Brain microvascular endothelial cell (primary cell): Measurements from ENCODE around the gene POLE.

Experiments
- DNase-seq: peaks from one replicate; pipeline ENCODE4 v3.0.0-alpha.2; 2020
- H3K27ac ChIP-seq: fragments of 250-450 bp; sonication (Bioruptor Pico); 2 replicates; pipeline ENCODE4 v1.5.1; 2020; ENCODE audit warnings: mild to moderate bottlenecking, moderate library complexity
- H3K27me3 ChIP-seq: fragments of 250-450 bp; sonication (Bioruptor Pico); replicated peaks from 2 replicates; pipeline ENCODE4 v1.5.1; 2020; ENCODE audit warnings: mild to moderate bottlenecking
- H3K36me3 ChIP-seq: fragments of 250-450 bp; sonication (Bioruptor Pico); replicated peaks from 2 replicates; pipeline ENCODE4 v1.5.1; 2020; ENCODE audit warnings: mild to moderate bottlenecking
- H3K4me3 ChIP-seq: 2 replicates; pipeline ENCODE4 v1.5.1; 2011; ENCODE audit warnings: low read depth, mild to moderate bottlenecking, control low read depth, low read length, moderate library complexity
- in situ Hi-C: cut with HindIII; loops from 2 replicates; pipeline ENCODE4 v1.10.0; 2017; ENCODE audit warnings: low sequenced_read_pairs, low pct_ligation_motif_present
- TF ChIP-seq, protein P1 (sequence below): IDR thresholded peaks from 2 replicates; pipeline ENCODE4 v1.5.1; 2011; ENCODE audit warnings: low read depth, mild to moderate bottlenecking, moderate library complexity, low read length, control low read depth, inconsistent platforms; ENCODE audit errors: missing control alignments

Gene POLE

DNA sequence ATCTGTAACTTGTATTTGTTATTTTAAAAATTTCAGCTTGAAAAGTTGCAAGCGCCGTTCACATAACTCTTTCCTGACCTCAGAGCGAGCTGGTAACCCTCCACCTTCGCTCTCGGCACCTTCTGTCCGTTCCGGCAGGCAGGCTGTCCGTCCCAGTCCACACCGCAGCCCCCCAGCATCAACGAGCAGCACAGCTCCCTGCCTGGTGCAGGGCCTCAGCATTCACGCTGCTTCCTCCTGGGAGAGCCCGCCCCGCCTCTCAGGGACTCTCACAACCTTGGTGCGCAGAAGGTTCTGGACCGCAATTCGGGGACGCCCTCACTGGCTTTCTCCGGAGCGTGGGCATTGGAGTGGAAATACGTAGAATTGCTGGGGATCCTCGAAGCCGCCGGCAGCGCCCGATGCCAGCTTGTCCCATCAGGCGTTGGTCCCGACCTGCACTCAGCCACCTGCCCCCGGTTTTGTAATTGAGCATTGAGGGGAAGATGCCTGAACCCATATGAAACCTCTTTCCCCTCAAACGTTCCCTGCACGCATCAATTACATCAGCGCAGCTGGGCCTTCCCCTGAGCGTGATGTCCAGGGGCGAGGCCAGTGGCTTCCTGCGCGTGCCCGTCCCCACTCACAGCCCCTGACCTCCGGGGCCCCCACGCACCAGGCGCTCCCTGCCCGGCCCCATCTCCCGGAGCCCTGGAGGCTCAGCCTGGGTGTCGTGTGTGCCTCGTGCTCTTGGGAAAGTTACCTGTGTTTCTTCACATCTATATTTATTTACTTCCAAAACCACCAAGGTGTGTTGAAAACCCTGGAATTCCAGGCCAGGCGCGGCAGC, 95.8 kb downstream of the POLE start:
- TF ChIP-seq, protein P1, sequence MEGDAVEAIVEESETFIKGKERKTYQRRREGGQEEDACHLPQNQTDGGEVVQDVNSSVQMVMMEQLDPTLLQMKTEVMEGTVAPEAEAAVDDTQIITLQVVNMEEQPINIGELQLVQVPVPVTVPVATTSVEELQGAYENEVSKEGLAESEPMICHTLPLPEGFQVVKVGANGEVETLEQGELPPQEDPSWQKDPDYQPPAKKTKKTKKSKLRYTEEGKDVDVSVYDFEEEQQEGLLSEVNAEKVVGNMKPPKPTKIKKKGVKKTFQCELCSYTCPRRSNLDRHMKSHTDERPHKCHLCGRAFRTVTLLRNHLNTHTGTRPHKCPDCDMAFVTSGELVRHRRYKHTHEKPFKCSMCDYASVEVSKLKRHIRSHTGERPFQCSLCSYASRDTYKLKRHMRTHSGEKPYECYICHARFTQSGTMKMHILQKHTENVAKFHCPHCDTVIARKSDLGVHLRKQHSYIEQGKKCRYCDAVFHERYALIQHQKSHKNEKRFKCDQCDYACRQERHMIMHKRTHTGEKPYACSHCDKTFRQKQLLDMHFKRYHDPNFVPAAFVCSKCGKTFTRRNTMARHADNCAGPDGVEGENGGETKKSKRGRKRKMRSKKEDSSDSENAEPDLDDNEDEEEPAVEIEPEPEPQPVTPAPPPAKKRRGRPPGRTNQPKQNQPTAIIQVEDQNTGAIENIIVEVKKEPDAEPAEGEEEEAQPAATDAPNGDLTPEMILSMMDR, result no peak
- no peak for DNase-seq
- H3K27ac ChIP-seq, result no peak overlapping the region
- in situ Hi-C loops, result no loop called here
- no peaks in the 10 kb centered on the region for H3K27me3 ChIP-seq
- H3K36me3 ChIP-seq, result no peaks in the 10 kb centered on the region
- no peak overlapping the region for H3K4me3 ChIP-seq

DNA sequence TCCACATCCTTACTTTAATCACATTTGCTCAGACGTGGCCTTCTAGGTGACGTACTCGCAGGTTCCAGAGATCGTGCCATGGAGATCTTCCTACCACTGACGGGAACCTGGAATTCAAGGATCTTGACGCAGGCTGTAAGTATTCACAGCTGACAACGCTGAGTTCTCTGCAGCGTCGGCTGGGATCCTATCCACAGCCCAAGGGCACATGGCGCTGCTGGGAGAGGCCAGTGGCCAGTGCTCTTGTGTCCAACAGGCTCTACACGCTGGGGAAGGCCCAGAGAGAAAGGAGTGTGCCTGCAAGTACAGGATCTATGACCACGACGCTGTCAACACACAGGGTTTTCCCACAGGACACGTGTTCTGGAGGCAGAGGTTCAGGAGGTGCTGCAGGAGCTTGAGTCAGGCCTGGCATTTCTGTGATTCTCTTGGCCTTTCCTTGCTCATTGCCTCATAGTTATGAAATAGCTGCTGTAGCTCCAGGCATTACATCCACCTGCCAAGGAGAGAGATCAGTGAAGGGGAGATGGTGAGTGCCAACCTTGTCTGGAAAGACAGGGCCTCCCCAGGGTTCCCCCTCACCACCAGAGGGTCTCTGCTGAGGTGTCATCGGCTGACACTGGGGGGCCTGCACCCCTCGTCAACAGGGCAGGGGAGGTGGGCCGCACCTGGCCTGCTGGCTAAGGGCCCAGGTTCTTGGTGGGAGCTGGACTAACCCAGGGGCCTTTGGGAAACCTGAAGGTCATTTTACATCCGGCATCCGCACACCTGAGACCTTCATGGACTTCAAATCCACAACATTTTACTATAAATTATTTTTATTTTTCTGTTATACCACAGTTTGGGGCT, 98.1 kb downstream of the POLE start:
- H3K27ac ChIP-seq, result no peak overlapping the region
- in situ Hi-C loops, result no loop called here
- H3K36me3 ChIP-seq, result no peaks in the 10 kb centered on the region
- no peak overlapping the region for H3K4me3 ChIP-seq
- TF ChIP-seq, protein P1, result no peak
- DNase-seq, result no peak
- no peaks in the 10 kb centered on the region for H3K27me3 ChIP-seq

DNA sequence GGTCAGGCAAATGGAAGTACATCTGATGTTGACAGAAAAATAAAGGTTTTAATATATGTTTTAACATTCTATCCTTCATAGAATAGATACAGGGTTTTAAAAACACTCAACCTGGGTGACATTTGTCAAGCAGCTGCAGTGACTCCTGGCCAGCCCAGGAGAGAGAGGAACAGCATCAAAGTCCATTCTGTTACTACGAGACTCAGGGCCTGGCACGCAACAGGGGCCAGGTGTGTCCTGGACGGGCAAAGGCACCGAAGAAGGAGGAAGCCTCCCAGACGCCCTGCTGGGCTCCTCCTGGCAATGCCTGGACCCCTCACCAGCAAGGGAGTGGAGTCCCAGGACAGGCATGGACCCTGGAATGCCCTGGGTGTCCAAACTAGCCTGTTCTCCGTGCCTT, 98.8 kb downstream of the POLE start:
- Histone ChIP-seq H3K27ac (no peak overlapping the region), H3K27me3 (no peaks in the 10 kb centered on the region), H3K36me3 (no peaks in the 10 kb centered on the region), H3K4me3 (no peak overlapping the region)
- DNase-seq, result no peak
- TF ChIP-seq, protein P1, result no peak
- in situ Hi-C loops, result no loop called here

DNA sequence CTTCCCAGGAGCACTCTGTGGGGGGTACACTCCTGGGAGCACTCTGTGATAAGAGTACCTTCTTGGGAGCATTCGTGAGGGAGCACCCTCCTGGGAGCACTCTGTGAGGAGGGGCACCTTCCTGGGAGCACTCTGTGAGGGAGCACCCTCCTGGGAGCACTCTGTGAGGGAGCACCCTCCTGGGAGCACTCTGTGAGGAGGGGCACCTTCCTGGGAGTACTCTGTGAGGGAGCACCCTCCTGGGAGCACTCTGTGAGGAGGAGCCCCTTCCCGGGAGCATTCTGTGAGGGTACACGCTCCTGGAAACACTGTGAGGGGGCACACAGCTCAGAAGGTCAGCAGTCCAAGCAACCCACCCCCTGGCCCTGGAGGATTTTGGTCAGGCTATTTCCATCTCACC, 99.4 kb downstream of the POLE start:
- Histone ChIP-seq H3K4me3 (no peak overlapping the region), H3K27ac (no peak overlapping the region), H3K27me3 (peaks cover 4% of the 10 kb centered on the region), H3K36me3 (no peaks in the 10 kb centered on the region)
- no peak for DNase-seq
- in situ Hi-C loops, result no loop called here
- TF ChIP-seq, protein P1, result no peak

DNA sequence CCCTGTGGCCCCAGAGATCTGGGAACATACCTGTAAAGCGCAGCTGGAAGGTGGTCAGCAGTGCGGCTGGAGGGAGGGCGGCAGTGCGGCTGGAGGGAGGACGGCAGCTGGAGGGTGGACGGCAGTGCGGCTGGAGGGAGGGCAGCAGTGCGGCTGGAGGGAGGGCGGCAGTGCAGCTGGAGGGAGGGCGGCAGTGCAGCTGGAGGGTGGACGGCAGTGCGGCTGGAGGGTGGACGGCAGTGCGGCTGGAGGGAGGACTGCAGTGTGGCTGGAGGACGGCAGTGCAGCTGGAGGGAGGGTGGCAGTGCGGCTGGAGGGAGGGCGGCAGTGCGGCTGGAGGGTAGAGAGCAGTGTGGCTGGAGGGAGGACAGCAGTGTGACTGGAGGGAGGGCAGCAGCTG, 100.2 kb downstream of the POLE start:
- TF ChIP-seq, protein P1, result no peak
- Histone ChIP-seq H3K36me3 (no peaks in the 10 kb centered on the region), H3K4me3 (no peak overlapping the region), H3K27ac (no peak overlapping the region), H3K27me3 (peaks cover 9% of the 10 kb centered on the region)
- no peak for DNase-seq
- in situ Hi-C loops, result no loop called here
